UCSD-AML1 (cell line): ENCODE data around the gene SIRPA.

ENCODE experiments used
- DNase-seq: peaks from one replicate; lab custom pipeline; 2025; ENCODE audit not compliant: unreplicated experiment; lab: John Stamatoyannopoulos, UW

The SIRPA gene

DNA sequence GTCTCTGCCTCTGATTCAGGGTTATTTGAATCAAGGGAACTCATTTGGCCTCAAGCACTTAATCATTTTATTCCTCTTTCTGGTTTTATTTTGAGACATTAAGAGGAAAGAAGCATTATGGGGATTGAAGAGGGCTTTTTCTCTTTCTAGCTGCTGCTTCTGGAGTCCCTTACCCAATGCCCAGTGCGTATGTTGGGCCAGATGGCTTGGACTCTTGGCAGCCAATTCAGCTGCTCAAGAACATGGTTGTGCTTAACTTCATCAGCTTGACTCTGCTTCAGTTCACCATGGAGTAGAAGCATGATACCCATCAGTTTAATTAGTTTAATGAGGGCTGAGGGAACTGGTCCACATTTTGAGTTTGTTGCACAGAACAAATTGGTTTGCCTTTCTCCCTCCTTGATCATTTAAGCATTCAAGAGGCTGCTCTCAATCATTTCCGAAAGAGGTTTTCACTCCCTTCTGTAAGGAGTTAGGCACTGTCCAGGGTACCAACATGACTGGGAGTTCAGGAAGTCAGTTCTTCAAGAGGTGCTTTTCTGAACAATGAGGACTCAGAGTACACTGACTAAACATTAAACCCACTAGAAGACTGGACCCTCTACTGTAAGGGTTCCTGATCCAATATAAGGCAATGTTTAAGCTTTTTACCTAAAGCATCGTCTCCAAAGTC is 84.0 kb downstream of the SIRPA start:
- DNase-seq, result no peak

- no peak for DNase-seq
These were observed 87.5 kb downstream of the SIRPA start for GRCh38 chr20:1982686-1983085.

DNA sequence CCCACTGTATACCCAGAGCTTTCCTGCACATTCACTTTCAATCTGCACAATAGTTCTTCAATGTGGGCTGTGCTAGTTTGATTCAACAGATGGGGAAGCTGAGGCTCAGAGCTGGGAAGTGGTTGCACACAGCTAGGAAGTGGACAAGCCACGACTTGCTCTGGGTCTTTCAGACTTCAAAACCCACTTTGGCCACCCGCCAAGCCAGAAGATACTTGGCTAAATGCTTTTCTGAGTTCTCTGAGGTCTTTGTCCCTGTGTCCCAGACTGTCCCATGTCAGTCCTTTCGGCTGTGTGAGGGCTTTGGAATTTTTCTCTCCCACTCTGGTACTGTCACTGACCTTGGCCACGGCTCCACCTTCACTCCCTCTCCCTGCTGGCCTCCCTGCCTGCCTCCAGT is 88.1 kb downstream of the SIRPA start:
- DNase-seq, result peak; percentile 28

DNA sequence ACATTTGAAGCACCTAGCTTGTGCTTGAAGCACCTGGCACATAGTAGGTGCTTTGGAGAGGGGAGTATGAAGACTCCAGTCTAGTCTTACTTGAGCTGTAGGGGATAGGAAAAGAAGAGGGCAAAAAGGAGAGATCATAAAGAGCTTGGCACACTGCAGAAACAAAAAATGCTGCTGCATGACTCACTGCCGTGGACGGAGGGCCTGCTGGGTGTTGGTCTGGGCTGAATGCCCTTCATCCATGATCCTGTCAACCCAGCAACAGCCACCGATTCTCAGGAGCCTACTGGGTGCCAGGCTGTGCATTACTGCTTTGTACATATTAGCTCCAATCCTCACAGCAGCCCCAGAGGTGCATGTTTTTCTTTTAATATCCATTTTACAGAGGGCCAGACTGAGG is 92.6 kb downstream of the SIRPA start:
- no peak for DNase-seq
